Uterus (tissue), 2 donors: Measurements from ENCODE around the gene ZNF275.

Experiments
- POLR2A ChIP-seq, 2 donors: fragments of 450-650 bp; IDR thresholded peaks; one replicate each; pipeline ENCODE4 v1.6.1; 2016; ENCODE audit warnings: antibody characterized with exemption in 2 of 2, mild to moderate bottlenecking in 1 of 2, moderate library complexity in 1 of 2
- TF ChIP-seq, protein P1 (sequence below), 4 experiments: fragments of 200-600 bp in 2 of 4; fragments of 450-650 bp in 2 of 4; sonication (generic) in 2 of 4; IDR thresholded peaks; one replicate each; pipeline ENCODE4 v1.5.1; 2016 to 2019; ENCODE audit warnings: antibody characterized with exemption in 4 of 4, mild to moderate bottlenecking in 2 of 4, moderate library complexity in 1 of 4

DNA sequence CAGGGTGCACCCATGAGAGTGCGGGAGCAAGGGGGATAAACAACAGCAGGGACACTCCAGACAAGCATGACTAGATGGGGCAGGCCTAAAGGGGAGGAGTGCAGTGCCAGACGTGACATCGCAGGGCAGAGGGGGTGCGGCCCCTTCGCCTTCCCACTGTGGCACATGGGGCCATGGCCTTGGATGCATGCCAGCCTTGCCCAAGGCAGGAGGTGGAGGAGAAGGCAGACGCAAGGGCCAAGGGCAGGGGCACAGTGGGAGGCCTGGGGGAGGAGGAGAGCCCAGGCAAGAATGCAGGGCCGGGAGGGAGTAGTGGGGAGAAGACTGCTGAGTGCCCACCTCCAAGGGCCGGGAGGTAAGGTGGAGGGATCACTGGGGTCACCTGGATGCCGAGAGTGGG lies 45.6 kb downstream of the ZNF275 start:
- TF ChIP-seq, protein P1, sequence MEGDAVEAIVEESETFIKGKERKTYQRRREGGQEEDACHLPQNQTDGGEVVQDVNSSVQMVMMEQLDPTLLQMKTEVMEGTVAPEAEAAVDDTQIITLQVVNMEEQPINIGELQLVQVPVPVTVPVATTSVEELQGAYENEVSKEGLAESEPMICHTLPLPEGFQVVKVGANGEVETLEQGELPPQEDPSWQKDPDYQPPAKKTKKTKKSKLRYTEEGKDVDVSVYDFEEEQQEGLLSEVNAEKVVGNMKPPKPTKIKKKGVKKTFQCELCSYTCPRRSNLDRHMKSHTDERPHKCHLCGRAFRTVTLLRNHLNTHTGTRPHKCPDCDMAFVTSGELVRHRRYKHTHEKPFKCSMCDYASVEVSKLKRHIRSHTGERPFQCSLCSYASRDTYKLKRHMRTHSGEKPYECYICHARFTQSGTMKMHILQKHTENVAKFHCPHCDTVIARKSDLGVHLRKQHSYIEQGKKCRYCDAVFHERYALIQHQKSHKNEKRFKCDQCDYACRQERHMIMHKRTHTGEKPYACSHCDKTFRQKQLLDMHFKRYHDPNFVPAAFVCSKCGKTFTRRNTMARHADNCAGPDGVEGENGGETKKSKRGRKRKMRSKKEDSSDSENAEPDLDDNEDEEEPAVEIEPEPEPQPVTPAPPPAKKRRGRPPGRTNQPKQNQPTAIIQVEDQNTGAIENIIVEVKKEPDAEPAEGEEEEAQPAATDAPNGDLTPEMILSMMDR (IDR thresholded peaks at IDR 0.05), result no peak
- no peak for TF ChIP-seq POLR2A (IDR thresholded peaks at IDR 0.05)
